ENCODE measurements around the gene ASIC1.
"Not testable (repeated sequence)": the region's sequence is repeated elsewhere in the genome, so short reads cannot be mapped to it uniquely, and the experiment has no call there.

The ASIC1 gene

GRCh38 chr12:50084409-50084774 is 27.0 kb downstream of the ASIC1 start:
- not testable (repeated sequence) for DNase-seq (ENCODE audit: low read depth in 1 of 2, low spot score in 1 of 2)

- peak; percentile 71 to 79 for DNase-seq (ENCODE audit: low read depth in 1 of 2, low spot score in 1 of 2)
Observed at GRCh38 chr12:50084775-50085614, 27.6 kb downstream of the ASIC1 start, which contains the start of gene SMARCD1. Gene SMARCD1 (plus strand): TSS chr12:50085342. CDS start chr12:50085370, 28 bp downstream.

- DNase-seq (ENCODE audit: low read depth in 1 of 2, low spot score in 1 of 2), result no peak
Observed at GRCh38 chr12:50085615-50086072, 28.2 kb downstream of the ASIC1 start.

GRCh38 chr12:50086148-50086547 is 28.8 kb downstream of the ASIC1 start:
- no peak for DNase-seq (ENCODE audit: low read depth in 1 of 2, low spot score in 1 of 2)

GRCh38 chr12:50087151-50087550 is 29.8 kb downstream of the ASIC1 start:
- DNase-seq (ENCODE audit: low read depth in 1 of 2, low spot score in 1 of 2), result no peak

- no peak for DNase-seq (ENCODE audit: low read depth in 1 of 2, low spot score in 1 of 2)
Observed at GRCh38 chr12:50087995-50088394, 30.6 kb downstream of the ASIC1 start.

- DNase-seq (ENCODE audit: low read depth in 1 of 2, low spot score in 1 of 2), result peak in 1 of 2 donors; percentile 29
Observed at GRCh38 chr12:50088577-50089335, 31.4 kb downstream of the ASIC1 start.

GRCh38 chr12:50089730-50090129 is 32.3 kb downstream of the ASIC1 start:
- no peak for DNase-seq (ENCODE audit: low read depth in 1 of 2, low spot score in 1 of 2)

GRCh38 chr12:50090391-50090790 is 33.0 kb downstream of the ASIC1 start:
- no peak for DNase-seq (ENCODE audit: low read depth in 1 of 2, low spot score in 1 of 2)

- no peak for DNase-seq (ENCODE audit: low read depth in 1 of 2, low spot score in 1 of 2)
Observed at GRCh38 chr12:50097952-50098351, 40.6 kb downstream of the ASIC1 start.

GRCh38 chr12:50099302-50100008 is 42.1 kb downstream of the ASIC1 start:
- DNase-seq (ENCODE audit: low read depth in 1 of 2, low spot score in 1 of 2), result no peak

- DNase-seq (ENCODE audit: low read depth in 1 of 2, low spot score in 1 of 2), result no peak
Observed at GRCh38 chr12:50100561-50100960, 43.2 kb downstream of the ASIC1 start.

- no peak for DNase-seq (ENCODE audit: low read depth in 1 of 2, low spot score in 1 of 2)
Observed at GRCh38 chr12:50101663-50102062, 44.3 kb downstream of the ASIC1 start.

- DNase-seq (ENCODE audit: low read depth in 1 of 2, low spot score in 1 of 2), result no peak
Observed at GRCh38 chr12:50102131-50102531, 44.7 kb downstream of the ASIC1 start.

GRCh38 chr12:50102646-50103309 is 45.4 kb downstream of the ASIC1 start:
- DNase-seq (ENCODE audit: low read depth in 1 of 2, low spot score in 1 of 2), result no peak

GRCh38 chr12:50103351-50103750 is 46.0 kb downstream of the ASIC1 start:
- DNase-seq (ENCODE audit: low read depth in 1 of 2, low spot score in 1 of 2), result no peak

GRCh38 chr12:50103767-50104321 is 46.4 kb downstream of the ASIC1 start, which contains the start of gene GPD1:
Gene GPD1 (plus strand): TSS chr12:50104008. CDS start chr12:50104051, 43 bp downstream.
- no peak for DNase-seq (ENCODE audit: low read depth in 1 of 2, low spot score in 1 of 2)

- DNase-seq (ENCODE audit: low read depth in 1 of 2, low spot score in 1 of 2), result no peak
Observed at GRCh38 chr12:50104417-50105366, 47.3 kb downstream of the ASIC1 start.

- DNase-seq (ENCODE audit: low read depth in 1 of 2, low spot score in 1 of 2), result no peak
Observed at GRCh38 chr12:50105913-50106450, 48.6 kb downstream of the ASIC1 start.
